CD4-positive, alpha-beta T cell treated with Interleukin-4 for 1 hour (primary cell): Measurements from ENCODE around the gene AGAP2.
A peak's percentile ranks its signal among the peaks of the same experiment; 100 is the strongest.
"Not testable (repeated sequence)": the region's sequence is repeated elsewhere in the genome, so short reads cannot be mapped to it uniquely, and the experiment has no call there.

Experiments
- DNase-seq, 2 donors: peaks; one replicate each; pipeline ENCODE4 v3.0.0-alpha.2; 2020 to 2022

AGAP2 gene

DNA sequence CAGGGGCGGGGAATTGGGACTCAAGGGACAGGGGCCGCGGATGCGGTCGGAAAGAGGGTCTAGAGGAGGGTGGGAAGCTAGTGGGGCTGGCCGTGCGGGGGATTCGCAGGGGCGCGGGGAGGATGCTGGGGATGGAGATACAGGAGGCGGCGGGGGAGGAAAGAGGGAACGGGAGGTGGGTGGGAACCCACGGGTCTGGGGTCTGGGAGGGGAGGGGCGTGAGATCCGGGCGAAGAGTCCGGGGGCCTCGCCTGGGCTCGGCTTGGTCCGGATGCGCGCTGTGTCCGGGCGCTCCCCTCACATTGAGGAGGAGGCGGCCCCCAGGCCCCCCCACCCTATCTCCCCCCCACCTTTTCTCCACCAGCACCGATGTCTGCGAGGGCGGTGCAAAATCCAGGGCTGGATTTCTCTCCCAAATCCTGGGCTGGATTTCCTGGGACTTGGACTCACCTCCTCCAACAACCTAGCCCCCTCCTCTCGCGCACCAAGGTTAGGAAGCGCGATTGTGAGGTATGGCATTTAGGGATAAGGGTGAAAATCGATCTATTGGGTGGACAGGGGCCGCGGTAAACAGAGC lies at the start of gene AGAP2:
AGAP2 (minus strand) TSS at position 82 of the 577 bp plus-strand sequence. CDS start 496 bp downstream, outside the sequence.
- no peak for DNase-seq

DNA sequence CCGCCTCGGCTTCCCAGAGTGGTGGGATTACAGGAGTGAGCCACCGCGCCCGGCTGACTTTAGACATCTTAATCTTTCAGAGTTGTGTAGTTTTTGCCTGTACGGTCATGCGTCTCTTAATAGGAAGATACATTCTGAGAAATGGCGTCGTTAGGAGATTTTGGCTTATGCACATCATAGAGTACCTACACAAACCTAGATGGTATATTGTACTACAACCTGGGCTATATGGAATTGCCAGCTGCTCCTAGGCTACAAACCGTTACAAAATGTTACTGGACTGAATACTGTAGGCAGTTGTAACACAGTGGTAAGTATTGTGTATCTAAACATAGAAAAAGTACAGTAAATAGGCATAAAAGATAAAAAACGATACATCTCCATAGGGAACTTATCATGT lies 45.3 kb upstream of the AGAP2 start:
- DNase-seq = no peak

GRCh38 chr12:57783466-57783801 lies 44.9 kb upstream of the AGAP2 start:
- DNase-seq = no peak

- DNase-seq = peak; percentile 94 to 97
Measured at GRCh38 chr12:57782608-57783465, 44.3 kb upstream of the AGAP2 start, which contains the start of gene TSFM. TSFM (plus strand) TSS chr12:57782787; CDS start chr12:57782802, 15 bp downstream.

DNA sequence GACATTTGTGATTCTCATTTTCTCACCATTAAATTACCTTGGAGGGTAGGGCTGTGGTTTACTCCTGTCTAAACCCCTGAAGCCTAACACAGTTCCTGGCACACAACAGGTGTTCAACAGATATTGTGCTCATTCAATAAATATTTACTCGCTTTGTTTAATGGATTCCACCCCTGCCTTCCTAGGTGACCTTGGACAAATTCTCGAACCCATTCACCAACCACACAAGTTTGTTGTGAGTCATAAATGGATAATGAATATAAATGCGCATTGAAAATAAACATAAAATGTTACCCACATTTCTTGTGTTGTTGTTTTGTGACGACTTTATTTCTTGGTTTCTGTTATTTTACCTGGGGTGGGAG lies 43.7 kb upstream of the AGAP2 start:
- DNase-seq = no peak

DNA sequence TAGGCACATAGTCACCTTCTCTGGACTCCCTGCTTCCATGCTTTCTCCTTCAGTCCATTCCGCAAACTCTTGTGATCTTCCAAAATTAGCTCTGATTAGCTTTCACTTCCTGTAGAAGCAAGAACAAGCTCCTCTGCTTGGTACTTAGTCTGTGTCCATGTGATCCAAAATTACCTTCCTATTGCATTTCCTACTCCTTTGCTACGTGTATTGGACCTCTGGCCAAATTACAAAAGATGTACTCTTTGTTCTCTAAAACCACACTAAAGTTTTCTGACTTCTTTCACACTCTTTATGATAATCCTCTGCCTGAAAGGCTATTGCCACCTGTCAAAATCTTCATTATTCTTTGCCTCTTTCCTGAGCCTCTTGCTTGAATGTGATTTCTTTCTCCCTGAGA lies 43.3 kb upstream of the AGAP2 start:
- DNase-seq = no peak

GRCh38 chr12:57781244-57781643 lies 42.7 kb upstream of the AGAP2 start:
- DNase-seq = peak in 1 of 2 donors; percentile 34

- no peak for DNase-seq
Measured at GRCh38 chr12:57780284-57780897, 41.8 kb upstream of the AGAP2 start.

GRCh38 chr12:57779736-57780135 lies 41.2 kb upstream of the AGAP2 start:
- DNase-seq = no peak

- DNase-seq = no peak
Measured at GRCh38 chr12:57777911-57778310, 39.4 kb upstream of the AGAP2 start.

- no peak for DNase-seq
Measured at GRCh38 chr12:57777367-57777766, 38.8 kb upstream of the AGAP2 start.

DNA sequence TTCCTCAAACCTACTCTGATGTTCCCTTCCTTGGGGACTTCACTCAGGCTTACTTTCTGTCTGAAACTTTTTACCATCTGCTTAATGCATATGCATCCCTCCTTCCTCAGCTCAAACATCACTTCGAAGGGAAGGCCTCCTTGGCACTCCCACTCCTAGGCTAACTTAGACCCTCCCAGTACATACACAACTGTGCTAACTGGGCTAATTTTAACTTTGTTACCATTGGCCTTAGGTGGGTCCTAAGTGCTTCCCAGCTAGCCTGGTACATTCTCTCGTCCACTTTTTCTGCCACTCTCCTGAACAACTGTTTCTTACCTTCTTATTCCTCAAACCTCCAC lies 37.7 kb upstream of the AGAP2 start:
- DNase-seq = no peak

- DNase-seq = peak in 1 of 2 donors; percentile 39
Measured at GRCh38 chr12:57775563-57776246, 37.2 kb upstream of the AGAP2 start.

GRCh38 chr12:57775044-57775443 lies 36.5 kb upstream of the AGAP2 start:
- no peak for DNase-seq

- not testable (repeated sequence) for DNase-seq
Measured at GRCh38 chr12:57774634-57775033, 36.1 kb upstream of the AGAP2 start.

DNA sequence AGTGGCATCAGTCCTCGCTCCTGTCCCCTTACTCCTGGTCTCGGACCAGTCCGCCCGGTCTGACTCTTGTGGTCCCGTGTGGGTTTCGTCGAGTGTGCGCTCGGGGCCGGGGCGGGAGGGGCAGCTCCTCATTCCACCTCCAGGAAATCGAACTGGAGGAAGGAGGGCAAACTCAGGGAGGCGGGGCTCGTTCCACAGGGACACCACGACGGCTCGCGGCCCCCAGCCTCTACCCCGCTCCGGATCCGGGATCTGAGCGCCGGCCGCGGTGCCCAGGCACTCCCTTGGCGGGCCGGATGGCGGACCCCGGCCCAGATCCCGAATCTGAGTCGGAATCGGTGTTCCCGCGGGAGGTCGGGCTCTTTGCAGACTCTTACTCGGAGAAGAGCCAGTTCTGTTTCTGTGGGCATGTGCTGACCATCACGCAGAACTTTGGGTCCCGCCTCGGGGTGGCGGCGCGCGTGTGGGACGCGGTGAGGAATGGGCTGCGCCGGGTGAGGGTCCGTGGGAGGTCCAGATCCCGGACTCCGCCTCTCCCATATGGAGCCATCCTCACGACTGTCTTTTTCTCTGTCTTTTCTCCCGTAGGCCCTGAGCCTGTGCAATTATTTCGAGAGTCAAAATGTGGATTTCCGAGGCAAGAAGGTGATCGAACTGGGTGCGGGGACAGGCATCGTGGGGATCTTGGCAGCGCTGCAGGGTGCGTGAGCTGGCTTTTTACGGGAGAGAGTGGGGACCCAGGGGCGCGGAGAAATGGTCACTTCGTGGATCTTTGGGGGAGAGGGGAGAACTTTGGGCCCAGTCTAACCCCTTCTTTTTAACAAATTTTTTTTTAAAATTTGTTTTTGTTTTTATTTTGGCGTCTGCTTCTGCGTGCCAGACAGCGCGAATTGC lies 34.1 kb upstream of the AGAP2 start, which contains the start of gene EEF1AKMT3:
EEF1AKMT3 (plus strand) TSS at position 186 of the 894 bp plus-strand sequence; CDS start at position 297, 111 bp downstream.
- DNase-seq = no peak

DNA sequence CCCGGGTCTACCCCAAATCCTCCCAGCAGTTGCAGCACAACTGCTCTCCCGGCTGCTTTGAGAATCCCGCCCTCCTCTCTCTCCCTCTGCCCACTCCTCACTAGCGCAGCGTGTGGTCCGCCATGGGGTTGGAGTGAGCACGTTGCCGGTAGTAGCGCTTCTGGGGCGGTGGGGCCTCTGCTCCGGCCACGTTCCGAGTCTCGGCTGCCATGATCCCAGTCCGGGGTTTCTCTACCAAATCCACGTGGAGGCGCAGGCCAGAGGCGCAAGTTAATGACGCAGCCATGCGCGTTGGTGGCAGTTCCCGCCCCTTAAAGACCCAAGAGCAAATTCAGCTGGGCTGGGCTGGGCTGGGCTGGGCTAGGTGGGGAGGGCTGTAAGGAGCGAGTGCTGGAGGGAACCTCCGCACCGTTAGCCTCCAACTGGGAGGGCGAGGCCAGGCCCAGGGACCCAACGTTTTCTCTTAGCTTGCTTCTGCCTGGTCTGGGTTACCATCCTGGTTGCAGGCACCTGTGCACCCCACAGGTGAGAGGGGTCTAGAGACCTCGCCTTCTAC lies 33.4 kb upstream of the AGAP2 start, which contains the start of gene METTL1:
METTL1 (minus strand) TSS at position 233 of the 556 bp plus-strand sequence; CDS start at position 211, 22 bp downstream.
- peak; percentile 92 for DNase-seq

GRCh38 chr12:57771236-57771872 lies 32.8 kb upstream of the AGAP2 start:
- DNase-seq = peak; percentile 86 to 87

DNA sequence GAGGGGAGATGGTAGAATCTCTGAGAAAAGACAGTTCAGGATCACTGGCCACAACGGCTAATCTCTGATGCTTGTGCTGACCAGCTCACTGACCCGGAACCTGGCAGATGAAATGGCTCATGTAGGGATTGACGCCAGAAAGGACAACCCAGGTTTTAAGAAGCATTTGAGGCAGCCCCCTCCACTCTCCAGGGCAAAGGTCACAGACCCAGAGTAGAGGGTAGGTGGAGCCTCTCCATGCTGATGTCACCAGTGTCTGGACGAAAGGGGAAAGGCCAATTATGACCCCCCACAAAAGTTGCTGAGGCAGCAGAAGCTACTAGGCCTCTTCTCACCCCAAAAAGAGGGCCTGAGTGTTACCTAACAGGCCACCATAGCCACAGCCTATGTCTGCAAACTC lies 32.2 kb upstream of the AGAP2 start:
- no peak for DNase-seq

GRCh38 chr12:57769594-57769993 lies 31.1 kb upstream of the AGAP2 start:
- no peak for DNase-seq

- DNase-seq = no peak
Measured at GRCh38 chr12:57767876-57768275, 29.3 kb upstream of the AGAP2 start.
